ENCODE measurements around the gene RPA1. TPM values are rescaled to one million over a fixed set of nuclear protein-coding genes. Genes with fewer than 3 reads are reported as not detected.
"Not testable (repeated sequence)": the region's sequence is repeated elsewhere in the genome, so short reads cannot be mapped to it uniquely, and the experiment has no call there.

RPA1 gene
- total RNA-seq, 1 experiment from 2014 or later, result 198 TPM

DNA sequence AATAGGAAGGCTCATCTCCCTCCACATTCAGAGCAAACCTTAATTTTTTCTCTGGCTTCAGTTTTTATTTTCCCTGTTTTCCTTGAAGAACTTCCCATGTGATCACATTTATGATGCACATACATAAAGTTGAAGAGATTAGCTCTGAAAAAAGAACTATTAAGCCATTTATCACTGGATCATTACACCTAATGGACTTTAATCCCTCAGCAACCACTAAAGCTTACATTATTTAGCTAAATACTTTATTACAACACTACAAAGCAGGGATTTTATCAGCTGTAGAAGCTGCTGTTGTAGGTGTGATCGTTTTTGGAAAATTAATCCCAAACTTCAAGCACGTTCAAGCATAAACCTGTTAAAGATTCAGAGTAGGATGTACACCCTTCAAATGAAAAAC lies 21.2 kb upstream of the RPA1 start (continued):
- no peak for TF ChIP-seq TCF7L2 (IDR thresholded peaks at IDR 0.05; ENCODE audit: borderline replicate concordance, extremely low read depth, insufficient read depth, insufficient read length)
- no peak for TF ChIP-seq YY1 (IDR thresholded peaks at IDR 0.05; ENCODE audit: extremely low read depth, insufficient replicate concordance, low read depth, low read length)

DNA sequence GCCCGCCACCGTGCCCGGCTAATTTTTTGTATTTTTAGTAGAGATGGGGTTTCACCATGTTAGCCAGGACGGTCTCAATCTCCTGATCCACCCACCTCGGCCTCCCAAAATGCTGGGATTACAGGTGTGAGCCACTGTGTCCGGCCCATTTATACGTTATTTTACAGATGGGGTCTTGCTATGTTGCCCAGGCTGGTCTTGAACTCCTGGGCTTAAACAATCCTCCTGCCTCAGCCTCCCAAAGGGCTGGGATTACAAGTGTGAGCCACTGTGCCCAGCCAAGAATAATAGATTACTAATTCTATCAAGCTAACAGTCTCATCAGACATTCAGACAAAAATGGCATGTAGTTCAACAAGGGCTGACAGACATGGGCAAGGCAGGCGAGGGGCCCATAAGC lies 20.0 kb upstream of the RPA1 start:
- Histone ChIP-seq H3K36me3 (ENCODE audit: control insufficient read depth in 1 of 2, insufficient read depth in 2 of 2, low read length in 2 of 2) (peaks cover 3 to 11% of the 10 kb centered on the region in 2 experiments; a peak in 3 of 4 replicates), H3K79me2 (ENCODE audit: insufficient read depth, low read length) (peaks cover 29% of the 10 kb centered on the region)
- ATAC-seq; POLR2A ChIA-PET; BruUV-seq (replicated peaks); CTCF ChIA-PET; H3K27me3 ChIP-seq (ENCODE audit: insufficient read depth, low read length); H3K4me1 ChIP-seq (ENCODE audit: control insufficient read depth in 1 of 2, insufficient read depth in 2 of 2, low read length in 2 of 2); H3K27ac ChIP-seq (ENCODE audit: low read depth, low read length); H3K9me2 ChIP-seq (ENCODE audit: insufficient read depth); H3K4me2 ChIP-seq (ENCODE audit: low read length); DNase-seq (ENCODE audit: low read depth, low spot score); H3K9me3 ChIP-seq (ENCODE audit: control insufficient read depth in 1 of 2, insufficient read depth in 1 of 2, low read depth in 1 of 2, low read length in 2 of 2); H3K9ac ChIP-seq (ENCODE audit: low read length); intact Hi-C loops (cut with micrococcal nuclease); H3K4me3 ChIP-seq (replicated peaks in 1 of 2; ENCODE audit: low read depth in 1 of 2, low read length in 2 of 2); RAD21 ChIA-PET (ENCODE audit: low non-redundant PET in 1 of 2, low total read pairs in 2 of 2, uncharacterized antibody in 2 of 2, unreplicated experiment in 2 of 2); H2AFZ ChIP-seq (ENCODE audit: low read depth, low read length, poor library complexity, severe bottlenecking); H4K20me1 ChIP-seq (ENCODE audit: insufficient read depth): not testable (repeated sequence)

GRCh38 chr17:1810450-1811103 lies 19.2 kb upstream of the RPA1 start:
- RAD21 ChIA-PET (ENCODE audit: low non-redundant PET in 1 of 2, low total read pairs in 2 of 2, uncharacterized antibody in 2 of 2, unreplicated experiment in 2 of 2), result no interaction called here
- H3K4me2 ChIP-seq (ENCODE audit: low read length), result no peak overlapping the region
- no peak overlapping the region for H3K9ac ChIP-seq (ENCODE audit: low read length)
- TF ChIP-seq ZBTB33 (IDR thresholded peaks at IDR 0.05; ENCODE audit: extremely low read depth, insufficient replicate concordance, low read length) (no peak), ATF3 (IDR thresholded peaks at IDR 0.05) (no peak), JUND (IDR thresholded peaks at IDR 0.05) (no peak), RAD21 (IDR thresholded peaks at IDR 0.05; ENCODE audit: low read depth) (no peak)
- intact Hi-C loops (cut with micrococcal nuclease), result no loop called here
- CTCF ChIA-PET, result no interaction called here
- no peaks in the 10 kb centered on the region for H3K9me2 ChIP-seq (ENCODE audit: insufficient read depth)
- H3K79me2 ChIP-seq (ENCODE audit: insufficient read depth, low read length), result peaks cover 29% of the 10 kb centered on the region
- no peaks in the 10 kb centered on the region for H4K20me1 ChIP-seq (ENCODE audit: insufficient read depth)
- H3K27me3 ChIP-seq (ENCODE audit: insufficient read depth, low read length), result no peaks in the 10 kb centered on the region
- no TSS peak for BruUV-seq (replicated peaks)
- no peaks in the 10 kb centered on the region for H3K9me3 ChIP-seq (ENCODE audit: control insufficient read depth in 1 of 2, insufficient read depth in 1 of 2, low read depth in 1 of 2, low read length in 2 of 2)
- POLR2A ChIA-PET, result no interaction called here
- DNase-seq (ENCODE audit: low read depth, low spot score) (no peak), ATAC-seq (no peak)
- H3K36me3 ChIP-seq (ENCODE audit: control insufficient read depth in 1 of 2, insufficient read depth in 2 of 2, low read length in 2 of 2), result peaks cover 3 to 11% of the 10 kb centered on the region in 2 experiments; a peak in 3 of 4 replicates
- H3K27ac ChIP-seq (ENCODE audit: low read depth, low read length), result no peak overlapping the region
- no peaks in the 10 kb centered on the region for H3K4me1 ChIP-seq (ENCODE audit: control insufficient read depth in 1 of 2, insufficient read depth in 2 of 2, low read length in 2 of 2)
- no peak overlapping the region for H2AFZ ChIP-seq (ENCODE audit: low read depth, low read length, poor library complexity, severe bottlenecking)
- no peak overlapping the region for H3K4me3 ChIP-seq (replicated peaks in 1 of 2; ENCODE audit: low read depth in 1 of 2, low read length in 2 of 2)
